OCI-LY1 (cell line): Measurements from ENCODE around the gene RBSN.

Experiments
- H2AFZ ChIP-seq: fragments of 200-600 bp; sonication (generic), shearing (Covaris generic); 2 replicates; pipeline ENCODE4 v1.6.0; 2014; ENCODE audit warnings: antibody characterized with exemption, mild to moderate bottlenecking, low read length
- H3F3A ChIP-seq: fragments of 200-600 bp; sonication (generic), shearing (Covaris generic); 2 replicates; pipeline ENCODE4 v1.6.0; 2014; ENCODE audit warnings: mild to moderate bottlenecking, antibody characterized with exemption, low read length, moderate library complexity; ENCODE audit not compliant: insufficient read depth
- H3K27ac ChIP-seq: fragments of 200-600 bp; sonication (generic); 2 replicates; pipeline ENCODE4 v1.5.1; 2014; ENCODE audit warnings: low read length, mixed run types, mild to moderate bottlenecking, low read depth; ENCODE audit not compliant: poor library complexity, severe bottlenecking
- H3K27me3 ChIP-seq: fragments of 200-600 bp; sonication (generic); 2 replicates; pipeline ENCODE4 v1.6.0; 2014; ENCODE audit warnings: antibody characterized with exemption, mild to moderate bottlenecking, low read length, moderate library complexity; ENCODE audit not compliant: insufficient read depth
- H3K36me3 ChIP-seq: fragments of 200-600 bp; sonication (generic); 2 replicates; pipeline ENCODE4 v1.6.1; 2014; ENCODE audit warnings: mild to moderate bottlenecking, antibody characterized with exemption, low read length, moderate library complexity, mixed read lengths; ENCODE audit not compliant: insufficient read depth
- H3K4me1 ChIP-seq: fragments of 200-600 bp; sonication (generic); 2 replicates; pipeline ENCODE4 v1.5.1; 2014; ENCODE audit warnings: mild to moderate bottlenecking, low read length, moderate library complexity; ENCODE audit not compliant: insufficient read depth, severe bottlenecking
- H3K4me2 ChIP-seq: fragments of 200-600 bp; sonication (generic), shearing (Covaris generic); 2 replicates; pipeline ENCODE4 v1.6.1; 2014; ENCODE audit warnings: low read length
- H3K4me3 ChIP-seq: fragments of 200-600 bp; sonication (generic); 2 replicates; pipeline ENCODE4 v1.5.1; 2014; ENCODE audit warnings: low read length, low read depth, mild to moderate bottlenecking, mixed read lengths; ENCODE audit not compliant: poor library complexity, severe bottlenecking
- H3K79me2 ChIP-seq: fragments of 200-600 bp; shearing (Covaris generic); 2 replicates; pipeline ENCODE4 v1.6.1; 2016; ENCODE audit warnings: mixed run types, low read length, mixed read lengths; ENCODE audit not compliant: insufficient read depth
- H3K9ac ChIP-seq: fragments of 200-600 bp; sonication (generic), shearing (Covaris generic); 2 replicates; pipeline ENCODE4 v1.6.1; 2014; ENCODE audit warnings: mild to moderate bottlenecking, low read length, mixed read lengths
- H3K9me2 ChIP-seq: fragments of 200-600 bp; sonication (generic), shearing (Covaris generic); 2 replicates; pipeline ENCODE4 v1.6.1; 2014; ENCODE audit warnings: low read depth, mild to moderate bottlenecking, low read length, mixed read lengths
- H3K9me3 ChIP-seq: fragments of 200-600 bp; shearing (Covaris generic); 2 replicates; pipeline ENCODE4 v1.6.1; 2014; ENCODE audit warnings: low read length, mixed read lengths
- H4K20me1 ChIP-seq: fragments of 200-600 bp; sonication (generic), shearing (Covaris generic); 2 replicates; pipeline ENCODE4 v1.6.0; 2016; ENCODE audit warnings: mild to moderate bottlenecking, low read length; ENCODE audit not compliant: insufficient read depth
- EZH2 ChIP-seq: fragments of 200-600 bp; sonication (generic), shearing (Covaris generic); IDR thresholded peaks from 2 replicates; pipeline ENCODE4 v1.8.0; 2017; ENCODE audit warnings: borderline replicate concordance, mixed run types, mild to moderate bottlenecking, antibody characterized with exemption, low read length, moderate library complexity, mixed read lengths
- TF ChIP-seq, protein P1 (sequence below): fragments of 200-600 bp; sonication (generic), shearing (Covaris generic); IDR thresholded peaks from 2 replicates; pipeline ENCODE4 v1.5.1; 2017; ENCODE audit warnings: mild to moderate bottlenecking, antibody characterized with exemption, low read length, moderate library complexity, mixed read lengths

The RBSN gene

DNA sequence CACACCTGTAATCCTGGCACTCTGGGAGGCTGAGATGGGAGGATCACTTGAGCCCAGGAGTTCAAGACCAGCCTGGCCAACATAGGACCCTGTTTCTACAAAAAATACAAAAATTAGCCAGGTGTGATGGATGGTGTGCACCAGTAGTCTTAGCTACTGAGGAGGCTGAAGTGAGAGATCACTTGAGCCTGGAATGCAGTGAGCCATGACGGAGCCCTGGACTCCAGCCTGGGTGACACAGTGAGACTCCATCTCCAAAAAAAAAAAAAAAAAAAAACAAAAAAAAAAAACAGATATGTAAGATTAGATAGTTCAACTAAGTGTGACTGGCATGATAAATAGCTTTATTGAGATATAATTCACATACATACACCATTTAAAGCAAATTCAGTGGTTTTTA, 9.7 kb downstream of the RBSN start:
- Histone ChIP-seq H3K36me3 (peaks cover 52% of the 10 kb centered on the region), H3K9ac (no peak overlapping the region), H4K20me1 (no peaks in the 10 kb centered on the region), H3K27me3 (no peaks in the 10 kb centered on the region), H3K4me2 (no peak overlapping the region), H3K27ac (no peak overlapping the region), H3K9me2 (no peaks in the 10 kb centered on the region), H3K79me2 (no peaks in the 10 kb centered on the region), H3K4me3 (no peak overlapping the region), H3F3A (no peaks in the 10 kb centered on the region), H2AFZ (no peak overlapping the region), H3K4me1 (no peaks in the 10 kb centered on the region), H3K9me3 (no peaks in the 10 kb centered on the region)
- TF ChIP-seq EZH2, result no peak
- TF ChIP-seq, protein P1, sequence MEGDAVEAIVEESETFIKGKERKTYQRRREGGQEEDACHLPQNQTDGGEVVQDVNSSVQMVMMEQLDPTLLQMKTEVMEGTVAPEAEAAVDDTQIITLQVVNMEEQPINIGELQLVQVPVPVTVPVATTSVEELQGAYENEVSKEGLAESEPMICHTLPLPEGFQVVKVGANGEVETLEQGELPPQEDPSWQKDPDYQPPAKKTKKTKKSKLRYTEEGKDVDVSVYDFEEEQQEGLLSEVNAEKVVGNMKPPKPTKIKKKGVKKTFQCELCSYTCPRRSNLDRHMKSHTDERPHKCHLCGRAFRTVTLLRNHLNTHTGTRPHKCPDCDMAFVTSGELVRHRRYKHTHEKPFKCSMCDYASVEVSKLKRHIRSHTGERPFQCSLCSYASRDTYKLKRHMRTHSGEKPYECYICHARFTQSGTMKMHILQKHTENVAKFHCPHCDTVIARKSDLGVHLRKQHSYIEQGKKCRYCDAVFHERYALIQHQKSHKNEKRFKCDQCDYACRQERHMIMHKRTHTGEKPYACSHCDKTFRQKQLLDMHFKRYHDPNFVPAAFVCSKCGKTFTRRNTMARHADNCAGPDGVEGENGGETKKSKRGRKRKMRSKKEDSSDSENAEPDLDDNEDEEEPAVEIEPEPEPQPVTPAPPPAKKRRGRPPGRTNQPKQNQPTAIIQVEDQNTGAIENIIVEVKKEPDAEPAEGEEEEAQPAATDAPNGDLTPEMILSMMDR, result no peak

DNA sequence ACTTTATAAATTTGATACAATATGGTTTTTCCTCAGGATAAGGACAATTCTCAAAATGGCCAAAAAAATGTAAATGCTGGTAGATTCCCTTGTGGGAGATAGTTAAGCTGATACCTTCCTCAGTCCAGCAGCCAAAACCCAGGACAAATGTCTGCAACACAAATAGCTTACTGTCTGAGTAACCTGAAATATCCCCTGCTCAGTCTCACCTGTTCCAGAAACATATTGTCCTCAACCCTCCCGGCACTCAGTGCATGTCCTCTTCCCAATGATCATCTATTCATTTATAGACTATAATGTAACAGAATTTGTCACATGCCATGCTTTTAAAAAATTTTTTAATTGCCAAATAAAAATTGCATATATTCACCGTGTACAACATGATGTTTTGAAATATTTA, 12.2 kb downstream of the RBSN start:
- H3K4me2 ChIP-seq, result no peak overlapping the region
- TF ChIP-seq EZH2, result no peak
- TF ChIP-seq, protein P1, result no peak
- H3K4me1 ChIP-seq, result no peaks in the 10 kb centered on the region
- no peaks in the 10 kb centered on the region for H3K27me3 ChIP-seq
- no peaks in the 10 kb centered on the region for H3K9me3 ChIP-seq
- no peaks in the 10 kb centered on the region for H3K79me2 ChIP-seq
- H4K20me1 ChIP-seq, result no peaks in the 10 kb centered on the region
- H3K9ac ChIP-seq, result no peak overlapping the region
- peaks cover 63% of the 10 kb centered on the region for H3K36me3 ChIP-seq
- no peak overlapping the region for H2AFZ ChIP-seq
- no peak overlapping the region for H3K27ac ChIP-seq
- H3K4me3 ChIP-seq, result no peak overlapping the region
- H3K9me2 ChIP-seq, result no peaks in the 10 kb centered on the region
- no peaks in the 10 kb centered on the region for H3F3A ChIP-seq

DNA sequence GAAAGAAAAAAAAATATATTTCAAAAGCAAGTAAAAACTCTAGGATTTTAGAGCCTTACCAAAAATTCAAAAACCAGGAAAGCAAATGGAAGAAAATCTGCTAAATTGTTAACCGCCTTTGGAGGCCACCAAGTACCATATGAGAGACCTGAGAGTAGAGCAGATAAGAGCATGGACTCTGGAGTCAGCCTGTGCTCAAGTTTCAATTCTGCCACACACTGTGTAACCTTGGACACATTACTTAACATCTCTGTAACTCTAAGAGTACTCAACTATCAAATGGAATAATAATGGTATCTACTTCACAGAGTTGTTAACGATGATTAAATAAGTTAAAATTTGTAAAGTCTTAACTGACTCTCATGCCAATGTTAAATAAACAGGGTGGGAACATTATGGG, 12.7 kb downstream of the RBSN start:
- H4K20me1 ChIP-seq, result no peaks in the 10 kb centered on the region
- H3K4me1 ChIP-seq, result no peaks in the 10 kb centered on the region
- H3K27me3 ChIP-seq, result no peaks in the 10 kb centered on the region
- H3K79me2 ChIP-seq, result no peaks in the 10 kb centered on the region
- H2AFZ ChIP-seq, result no peak overlapping the region
- H3K27ac ChIP-seq, result no peak overlapping the region
- no peak overlapping the region for H3K4me2 ChIP-seq
- H3K36me3 ChIP-seq, result peaks cover 68% of the 10 kb centered on the region
- H3K9ac ChIP-seq, result no peak overlapping the region
- no peak overlapping the region for H3K4me3 ChIP-seq
- H3F3A ChIP-seq, result no peaks in the 10 kb centered on the region
- TF ChIP-seq EZH2, result no peak
- TF ChIP-seq, protein P1, result no peak
- no peaks in the 10 kb centered on the region for H3K9me2 ChIP-seq
- H3K9me3 ChIP-seq, result no peaks in the 10 kb centered on the region
